GM21619 (cell line): ENCODE measurements around the gene RXRA.

Experiments
- ATAC-seq: cut with Tn5 transposase; IDR thresholded peaks from one replicate; pipeline ENCODE4 v1.9.1; 2021; ENCODE audit not compliant: unreplicated experiment

Gene RXRA

DNA sequence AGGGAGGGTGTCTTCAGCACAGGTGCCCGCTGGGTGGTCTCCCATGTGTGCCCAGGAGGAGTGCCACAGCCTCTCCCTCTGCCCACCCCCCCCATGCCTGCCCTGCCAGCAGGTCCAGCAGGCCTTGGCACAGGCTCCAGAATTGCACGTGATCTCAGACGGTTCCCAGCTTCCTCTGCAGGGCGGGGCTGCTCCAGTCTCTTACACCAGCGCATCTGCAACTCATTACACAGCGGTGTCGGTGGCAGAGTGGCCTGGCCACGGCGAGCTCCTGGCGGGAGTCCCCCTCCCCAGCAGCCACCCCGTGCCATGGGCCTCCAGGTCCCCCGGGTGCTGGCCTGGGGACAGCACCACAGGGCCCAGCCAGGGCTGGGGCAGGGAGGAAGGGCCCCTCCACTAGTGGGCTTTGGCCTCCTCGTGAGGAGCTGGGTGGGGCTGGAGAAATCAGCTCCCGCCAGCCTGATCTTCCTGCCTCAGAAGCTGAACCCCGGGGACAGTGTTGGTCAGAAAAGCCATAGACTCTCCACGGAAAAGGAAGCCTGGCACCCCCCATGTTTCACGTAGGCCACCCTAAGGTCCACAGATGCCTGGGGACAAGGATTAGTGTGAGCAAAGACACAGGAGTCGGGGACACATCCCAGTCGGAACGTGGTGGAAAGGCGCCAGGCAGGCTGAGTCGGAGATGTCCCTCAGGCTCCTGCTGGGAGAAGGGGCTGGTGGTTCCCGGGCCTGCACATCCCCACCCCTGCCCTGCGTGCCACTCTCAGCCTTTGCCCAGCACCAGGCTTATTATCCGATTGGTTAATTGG is 40.2 kb downstream of the RXRA start:
- ATAC-seq, result no peak

DNA sequence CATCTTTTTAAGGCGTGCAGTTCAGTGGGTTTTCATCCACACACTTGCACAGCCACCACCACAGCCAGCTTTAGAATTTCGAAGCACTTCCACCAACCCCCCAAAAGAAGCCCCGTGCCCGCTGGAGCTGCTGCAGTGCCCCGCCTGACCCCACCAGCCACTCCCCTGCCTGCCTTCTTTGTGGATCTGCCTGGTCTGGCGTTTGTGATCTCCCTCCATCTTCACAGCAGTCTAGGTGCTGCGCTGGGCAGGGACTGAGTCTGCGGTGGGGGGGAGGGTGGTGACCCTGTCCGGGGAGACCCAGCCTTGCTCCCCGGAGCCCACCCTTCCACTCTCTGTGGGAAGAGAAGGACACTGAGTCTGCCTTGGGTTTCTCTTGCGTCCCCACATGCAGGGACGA is 40.8 kb downstream of the RXRA start:
- no peak for ATAC-seq

- ATAC-seq, result no peak
These were observed 41.7 kb downstream of the RXRA start for GRCh38 chr9:134367791-134368490.

- ATAC-seq, result no peak
These were observed 42.3 kb downstream of the RXRA start for GRCh38 chr9:134368571-134368970.

GRCh38 chr9:134369416-134370212 is 43.4 kb downstream of the RXRA start:
- ATAC-seq, result no peak

DNA sequence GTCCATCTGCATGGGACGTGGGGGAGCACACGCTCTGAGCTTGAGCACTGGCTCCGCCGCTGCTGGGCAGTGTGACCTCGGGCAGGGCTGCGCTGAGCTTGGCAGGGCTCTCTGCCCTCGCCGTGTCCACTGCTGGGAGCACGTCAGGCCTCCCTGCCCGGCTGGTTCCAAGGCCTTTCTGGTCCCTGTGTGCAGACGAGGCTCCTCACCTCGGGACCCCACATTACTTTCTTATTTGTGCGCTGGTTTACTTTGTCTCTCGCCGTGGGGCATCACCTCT is 43.9 kb downstream of the RXRA start:
- no peak for ATAC-seq

GRCh38 chr9:134370638-134371037 is 44.4 kb downstream of the RXRA start:
- ATAC-seq, result no peak

- ATAC-seq, result no peak
These were observed 45.5 kb downstream of the RXRA start for GRCh38 chr9:134371731-134372130.

DNA sequence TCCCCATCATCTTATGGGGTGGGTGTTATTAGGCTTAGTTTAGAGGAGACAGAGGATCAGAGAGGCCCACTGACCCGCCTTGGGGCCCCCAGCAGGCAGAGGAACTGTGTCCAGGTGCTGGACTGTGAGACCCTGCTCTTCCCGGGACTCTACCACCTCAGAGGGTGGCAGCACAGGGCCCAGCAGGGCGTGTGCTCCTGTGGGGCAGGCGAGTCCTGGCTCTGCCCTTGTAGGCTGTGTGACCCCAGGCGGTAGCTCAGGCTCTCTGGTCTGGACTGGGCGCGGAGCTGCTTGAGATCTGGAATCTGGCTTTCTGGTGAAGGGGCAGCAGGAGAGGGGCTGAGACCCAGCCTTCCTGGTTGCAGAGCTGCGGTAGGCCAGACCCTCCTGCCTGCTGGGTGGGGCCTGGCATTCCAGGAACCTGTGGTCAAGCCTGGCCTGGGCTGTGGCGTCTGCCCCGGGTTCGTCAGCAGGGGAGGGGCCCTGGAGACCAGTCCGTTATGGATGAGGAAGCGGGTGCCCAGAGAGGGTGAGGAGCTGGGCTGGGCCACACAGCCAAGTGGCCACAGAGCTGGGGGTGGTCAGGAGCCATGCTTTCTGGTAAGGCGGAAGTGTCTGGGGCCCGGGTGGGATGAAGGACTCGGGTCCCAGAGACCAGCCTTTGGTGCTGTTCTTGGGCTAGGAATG is 46.5 kb downstream of the RXRA start:
- no peak for ATAC-seq

GRCh38 chr9:134373269-134373668 is 47.0 kb downstream of the RXRA start:
- no peak for ATAC-seq

DNA sequence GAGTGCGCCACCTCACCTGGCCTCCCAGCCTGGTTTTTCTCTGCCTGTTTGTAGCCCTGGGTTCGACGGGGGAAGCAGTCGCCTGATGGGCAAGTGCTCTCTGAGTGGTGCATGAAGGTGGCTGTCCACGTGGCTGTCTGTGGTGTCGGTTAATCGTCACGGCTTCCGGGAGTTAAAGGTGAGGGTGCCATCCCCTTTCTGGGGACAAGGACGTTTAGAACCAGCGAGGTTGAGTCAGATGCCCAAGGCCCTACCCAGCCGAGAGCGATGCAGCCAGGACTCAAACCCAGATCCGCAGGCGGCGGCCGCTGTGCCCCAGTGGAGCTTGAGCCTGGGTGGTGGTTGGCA is 47.7 kb downstream of the RXRA start:
- no peak for ATAC-seq

DNA sequence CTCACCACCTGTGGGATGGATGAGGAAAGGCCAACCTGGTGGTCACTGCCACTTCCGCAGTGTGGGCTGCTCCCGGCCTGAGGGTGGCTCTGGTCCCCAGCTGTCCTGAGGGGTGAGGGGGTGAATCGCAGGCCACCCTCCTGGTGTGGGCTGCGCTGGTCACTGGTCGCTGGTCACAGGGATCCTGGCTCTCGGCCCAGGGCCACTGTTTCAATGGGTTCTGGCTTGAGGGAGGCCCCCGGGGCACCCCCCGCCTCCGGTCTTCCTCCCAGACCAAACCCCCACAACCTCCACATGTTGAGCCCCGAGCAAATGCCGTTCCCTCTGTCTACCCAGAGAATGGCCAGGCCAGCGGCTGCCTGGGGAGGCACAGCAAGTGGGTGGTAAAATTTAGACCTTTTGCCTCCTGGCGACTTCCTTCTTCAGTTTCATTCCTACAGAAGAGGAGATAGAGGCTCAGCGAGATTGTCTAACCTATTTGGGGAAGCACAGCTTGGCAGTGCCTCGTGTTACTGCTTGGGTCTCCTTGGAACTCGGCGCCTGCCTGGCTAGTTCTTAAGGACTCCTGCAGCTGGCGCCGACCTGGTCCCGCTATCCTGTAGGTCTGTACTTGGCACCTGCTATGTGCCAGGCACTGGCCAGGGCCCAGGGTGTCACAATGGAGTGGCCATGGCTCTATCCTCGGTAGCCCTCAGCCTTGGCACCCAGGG is 48.2 kb downstream of the RXRA start:
- no peak for ATAC-seq

- ATAC-seq, result no peak
These were observed 48.7 kb downstream of the RXRA start for GRCh38 chr9:134375011-134375390.

GRCh38 chr9:134375430-134376385 is 49.5 kb downstream of the RXRA start:
- no peak for ATAC-seq

DNA sequence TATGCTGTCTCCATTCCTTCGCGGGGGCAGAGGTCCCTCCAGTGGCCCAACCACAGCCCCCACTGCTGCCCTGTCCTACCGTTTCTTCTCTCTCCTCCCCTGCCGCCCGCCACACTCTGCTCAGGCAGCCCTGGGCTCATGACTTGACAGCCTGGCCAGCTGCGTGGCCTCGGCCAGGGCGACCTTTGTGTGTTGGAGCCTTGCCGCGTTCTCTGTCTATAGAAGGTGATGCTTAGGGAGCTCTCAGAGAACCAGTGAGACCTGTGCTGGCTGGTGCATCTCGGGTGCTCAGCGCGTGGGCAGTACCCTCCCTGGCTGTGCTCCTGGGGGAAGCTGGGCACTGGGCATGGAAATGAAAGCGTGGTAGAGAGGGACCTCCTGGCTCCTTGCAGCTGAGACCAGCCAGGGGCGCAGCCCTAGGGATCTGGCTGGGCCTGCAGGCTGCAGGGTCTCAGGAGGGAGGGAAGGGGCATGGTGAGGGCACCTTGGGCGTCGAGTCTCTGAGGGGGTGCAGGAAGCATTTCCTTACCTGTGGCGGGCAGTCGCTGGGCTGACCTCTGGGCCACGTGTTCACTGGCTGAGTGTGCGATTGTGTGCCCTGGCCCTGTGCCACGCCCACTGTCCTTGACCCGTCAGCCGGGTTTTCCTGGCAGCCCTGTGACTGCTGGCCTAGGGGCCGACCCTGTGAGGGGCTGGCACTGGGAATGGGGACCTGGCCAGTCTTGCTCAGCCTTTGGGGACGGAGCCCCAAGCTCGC is 50.3 kb downstream of the RXRA start:
- ATAC-seq, result no peak

DNA sequence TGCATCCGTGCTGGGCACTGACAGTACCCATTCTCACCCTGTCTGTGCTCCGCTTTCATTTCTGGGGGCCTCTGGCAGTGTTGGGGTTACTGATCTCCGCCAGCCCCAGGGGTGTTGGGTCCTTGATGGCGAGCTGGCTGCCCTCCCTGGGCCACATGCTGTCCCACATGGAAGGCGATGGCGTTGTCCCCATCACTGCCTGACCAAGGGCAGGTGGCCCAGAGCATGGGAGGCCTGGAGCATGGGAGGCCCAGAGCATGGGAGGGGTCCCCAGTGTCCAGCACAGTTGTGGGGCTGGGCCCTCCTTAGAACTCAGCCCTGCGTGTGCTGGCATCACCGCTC is 50.9 kb downstream of the RXRA start:
- no peak for ATAC-seq

DNA sequence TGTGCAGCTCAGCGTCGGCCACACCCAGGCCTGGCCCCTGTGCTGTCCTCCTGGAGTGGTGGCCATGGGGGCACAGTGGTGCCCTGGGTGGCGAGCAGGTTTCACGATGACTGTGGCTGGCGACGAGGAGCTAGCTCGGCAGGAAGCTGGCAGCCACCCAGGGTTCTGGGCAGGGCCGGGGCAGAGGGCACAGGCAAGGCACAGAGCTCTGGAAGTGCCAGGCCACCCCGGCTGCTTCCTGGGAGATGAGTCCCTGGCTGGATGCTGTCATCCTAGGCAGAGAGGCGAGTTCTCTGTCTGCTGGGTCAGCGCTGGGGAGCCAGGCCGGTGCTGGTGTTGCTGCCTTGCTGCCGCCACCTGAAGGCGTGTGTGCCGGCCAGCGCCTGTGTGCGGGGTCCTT is 51.7 kb downstream of the RXRA start:
- no peak for ATAC-seq

- no peak for ATAC-seq
These were observed 52.7 kb downstream of the RXRA start for GRCh38 chr9:134378901-134379338.

DNA sequence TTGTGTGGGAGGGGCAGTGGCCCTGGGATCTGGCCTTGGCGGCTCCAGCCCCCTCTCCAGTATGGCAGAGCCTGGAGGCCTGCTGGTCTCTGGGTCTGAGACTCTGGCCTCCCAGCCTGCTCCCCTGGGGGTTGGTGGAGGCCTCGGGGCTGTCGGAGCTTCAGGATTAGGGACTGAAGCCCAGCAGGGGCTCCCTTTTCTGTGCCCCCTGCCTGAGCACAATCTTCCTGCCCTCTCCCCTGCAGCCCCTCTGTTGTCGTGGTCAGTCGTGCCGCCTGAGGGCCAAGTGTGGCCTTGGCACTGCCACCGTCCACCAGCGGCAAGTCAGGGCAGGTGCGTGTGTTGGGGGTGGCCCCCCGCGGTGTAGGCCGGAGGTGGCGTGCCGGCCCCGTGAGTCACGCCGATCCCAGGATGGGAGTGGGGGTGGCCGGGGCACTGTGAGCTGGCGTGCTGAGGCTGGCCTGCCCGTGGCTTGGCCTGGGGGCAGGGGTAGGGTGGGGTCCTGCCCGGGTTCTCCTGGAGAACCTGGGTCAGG is 53.6 kb downstream of the RXRA start:
- no peak for ATAC-seq
